SHP77 (cell line): ENCODE results near the gene HAP1.
"Not testable (repeated sequence)": the region's sequence is repeated elsewhere in the genome, so short reads cannot be mapped to it uniquely, and the experiment has no call there.

Source experiments
- DNase-seq, 2 experiments: peaks; one replicate each; lab custom pipeline; 2025; lab: John Stamatoyannopoulos, UW

HAP1 gene

GRCh38 chr17:41734139-41734948, at the start of gene HAP1:
TSS of gene HAP1 (minus strand) at chr17:41734643. CDS start at chr17:41734634, 9 bp downstream.
- peak in 1 of 2 experiments; percentile 40 for DNase-seq

- no peak for DNase-seq
These were observed 47.7 kb upstream of the HAP1 start for GRCh38 chr17:41782142-41782541.

GRCh38 chr17:41781404-41782110, 47.1 kb upstream of the HAP1 start:
- DNase-seq = no peak

- DNase-seq = no peak
These were observed 45.5 kb upstream of the HAP1 start for GRCh38 chr17:41779954-41780353.

- peak; percentile 93 for DNase-seq
These were observed 43.2 kb upstream of the HAP1 start for GRCh38 chr17:41777574-41778188.

GRCh38 chr17:41777157-41777573, 42.7 kb upstream of the HAP1 start:
- peak; percentile 26 to 63 for DNase-seq

GRCh38 chr17:41776262-41776900, 41.9 kb upstream of the HAP1 start:
- not testable (repeated sequence) for DNase-seq

- no peak for DNase-seq
These were observed 41.2 kb upstream of the HAP1 start for GRCh38 chr17:41775394-41776226.

- no peak for DNase-seq
These were observed 39.3 kb upstream of the HAP1 start for GRCh38 chr17:41773731-41774193.

GRCh38 chr17:41773190-41773588, 38.7 kb upstream of the HAP1 start:
- DNase-seq = peak; percentile 66 to 82

GRCh38 chr17:41772586-41773189, 38.2 kb upstream of the HAP1 start:
- DNase-seq = no peak

GRCh38 chr17:41772218-41772585, 37.8 kb upstream of the HAP1 start:
- DNase-seq = no peak

GRCh38 chr17:41771389-41772206, 37.2 kb upstream of the HAP1 start:
- DNase-seq = no peak

GRCh38 chr17:41769985-41770384, 35.5 kb upstream of the HAP1 start:
- DNase-seq = no peak

- no peak for DNase-seq
These were observed 35.0 kb upstream of the HAP1 start for GRCh38 chr17:41769346-41769862.

- DNase-seq = no peak
These were observed 34.3 kb upstream of the HAP1 start for GRCh38 chr17:41768682-41769288.

GRCh38 chr17:41767324-41768042, 33.0 kb upstream of the HAP1 start:
- no peak for DNase-seq

- DNase-seq = no peak
These were observed 31.7 kb upstream of the HAP1 start for GRCh38 chr17:41766135-41766534.

GRCh38 chr17:41763327-41763726, 28.9 kb upstream of the HAP1 start:
- no peak for DNase-seq
